GM18507 (cell line): ENCODE measurements around the gene MYH11.
"Not testable (repeated sequence)": the region's sequence is repeated elsewhere in the genome, so short reads cannot be mapped to it uniquely, and the experiment has no call there.

Source experiments
- DNase-seq: peaks from one replicate; pipeline ENCODE4 v3.0.0; 2011; ENCODE audit warnings: low read depth; ENCODE audit not compliant: insufficient read length; ENCODE audit errors: extremely low spot score
- FAIRE-seq: peaks from 2 replicates; lab custom pipeline; 2011; peaks lifted over from hg19 to GRCh38; lab: Jason Lieb, UNC

MYH11 gene

GRCh38 chr16:15741207-15741871, 115.5 kb downstream of the MYH11 start:
- DNase-seq (no peak), FAIRE-seq (no peak)

- FAIRE-seq, result no peak
- DNase-seq, result no peak
Measured at GRCh38 chr16:15739950-15740349, 116.9 kb downstream of the MYH11 start.

- FAIRE-seq, result no peak
- DNase-seq, result no peak
Measured at GRCh38 chr16:15739464-15739863, 117.4 kb downstream of the MYH11 start.

GRCh38 chr16:15737140-15737644, 119.6 kb downstream of the MYH11 start:
- FAIRE-seq, result no peak
- no peak for DNase-seq

- DNase-seq, result no peak
- FAIRE-seq, result no peak
Measured at GRCh38 chr16:15736529-15736928, 120.3 kb downstream of the MYH11 start.

- no peak for DNase-seq
Measured at GRCh38 chr16:15735610-15736009, 121.2 kb downstream of the MYH11 start.

GRCh38 chr16:15732416-15732815, 124.4 kb downstream of the MYH11 start:
- DNase-seq (no peak), FAIRE-seq (no peak)

More at GRCh38 chr16:15735610-15736009, 121.2 kb downstream of the MYH11 start:
- no peak for FAIRE-seq

GRCh38 chr16:15729152-15729551, 127.7 kb downstream of the MYH11 start:
- no peak for DNase-seq
- no peak for FAIRE-seq

- DNase-seq, FAIRE-seq: not testable (repeated sequence)
Measured at GRCh38 chr16:15727697-15728096, 129.1 kb downstream of the MYH11 start.

- no peak for DNase-seq
- no peak for FAIRE-seq
Measured at GRCh38 chr16:15726715-15727114, 130.1 kb downstream of the MYH11 start.

GRCh38 chr16:15725641-15726240, 131.1 kb downstream of the MYH11 start:
- FAIRE-seq, result no peak
- DNase-seq, result no peak

- FAIRE-seq (no peak), DNase-seq (no peak)
Measured at GRCh38 chr16:15723808-15724207, 133.0 kb downstream of the MYH11 start.

GRCh38 chr16:15721018-15721417, 135.8 kb downstream of the MYH11 start:
- FAIRE-seq (no peak), DNase-seq (no peak)

GRCh38 chr16:15716694-15717447, 140.0 kb downstream of the MYH11 start:
- FAIRE-seq (no peak), DNase-seq (no peak)

GRCh38 chr16:15715221-15715620, 141.6 kb downstream of the MYH11 start:
- FAIRE-seq, result no peak
- DNase-seq, result no peak

- FAIRE-seq (no peak), DNase-seq (no peak)
Measured at GRCh38 chr16:15714393-15715172, 142.2 kb downstream of the MYH11 start.

GRCh38 chr16:15708997-15709396, 147.8 kb downstream of the MYH11 start:
- FAIRE-seq (no peak), DNase-seq (no peak)

GRCh38 chr16:15708096-15708495, 148.7 kb downstream of the MYH11 start:
- DNase-seq, result no peak

GRCh38 chr16:15707332-15707731, 149.5 kb downstream of the MYH11 start:
- FAIRE-seq (no peak), DNase-seq (no peak)

More at GRCh38 chr16:15708096-15708495, 148.7 kb downstream of the MYH11 start:
- no peak for FAIRE-seq
